Activated T-helper 17 cell treated with anti-CD3 and anti-CD28 coated beads, Interleukin-2, amount 50 U/mL, for 72 hours (primary cell): ENCODE data around the gene FTO. TPM values are rescaled to one million over a fixed set of nuclear protein-coding genes. Genes with fewer than 3 reads are reported as not detected.
"Not testable (repeated sequence)": the region's sequence is repeated elsewhere in the genome, so short reads cannot be mapped to it uniquely, and the experiment has no call there.

Source experiments
- ATAC-seq: fragments of 150-1000 bp; cut with Tn5 transposase; replicated peaks from 2 replicates; pipeline ENCODE4 v1.10.0; 2021; ENCODE audit warnings: mild to moderate bottlenecking, moderate library complexity
- H3K27ac Mint-ChIP-seq: one replicate; pipeline ENCODE4 v1.8.0; 2022; ENCODE audit warnings: mixed read lengths
- H3K27me3 Mint-ChIP-seq: one replicate; pipeline ENCODE4 v1.8.0; 2022; ENCODE audit warnings: mixed read lengths
- H3K36me3 Mint-ChIP-seq: one replicate; pipeline ENCODE4 v1.8.0; 2022; ENCODE audit warnings: low read depth, mild to moderate bottlenecking, mixed read lengths
- H3K4me1 Mint-ChIP-seq: one replicate; pipeline ENCODE4 v1.8.0; 2022; ENCODE audit warnings: mixed read lengths
- H3K4me3 Mint-ChIP-seq: one replicate; pipeline ENCODE4 v1.8.0; 2022; ENCODE audit warnings: mild to moderate bottlenecking, mixed read lengths
- H3K9me3 Mint-ChIP-seq: one replicate; pipeline ENCODE4 v1.8.0; 2022; ENCODE audit warnings: mixed read lengths
- total RNA-seq, 2 donors: library from RNA; stranded (reverse); gene quantifications; one replicate each; pipeline ENCODE4 v1.2.3, GENCODE V29; 2022

FTO gene
- total RNA-seq = 10 to 100 TPM; 50.0 to 54.1 TPM

- Mint-ChIP-seq H3K36me3 (peaks cover 6% of the 10 kb centered on the region), H3K4me3 (peak within 1 kb of the TSS; percentile 92), H3K27ac (peak within 1 kb of the TSS; percentile 93), H3K9me3 (no peaks in the 10 kb centered on the region), H3K4me1 (peaks cover 17% of the 10 kb centered on the region), H3K27me3 (no peaks in the 10 kb centered on the region)
- ATAC-seq = peak; percentile 97
Observed at GRCh38 chr16:53703590-53704444, at the start of gene FTO, which contains the start of gene RPGRIP1L. TSS of gene FTO (plus strand) at chr16:53704156. TSS of gene RPGRIP1L (minus strand) at chr16:53703859. CDS start at chr16:53700723, 3,136 bp downstream.

DNA sequence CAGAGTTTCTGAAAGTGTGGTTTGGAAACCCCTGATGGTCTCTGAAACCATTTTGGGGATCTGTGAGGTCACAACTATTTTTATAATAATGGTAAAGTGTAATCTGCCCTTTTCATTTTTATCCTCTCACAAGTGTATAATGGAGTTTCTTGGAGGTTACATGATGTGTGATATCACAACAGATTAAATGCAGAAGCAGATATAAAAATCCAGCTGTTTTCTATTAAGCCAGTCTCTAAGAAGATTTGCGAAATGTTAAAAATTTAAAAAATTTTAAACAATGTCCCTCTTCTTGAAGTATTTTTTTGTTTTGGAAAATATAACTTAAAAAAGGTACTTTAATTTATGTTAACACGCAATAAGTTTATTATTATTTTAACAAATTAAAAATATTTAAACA, 49.0 kb upstream of the FTO start:
- Mint-ChIP-seq H3K4me1 (no peaks in the 10 kb centered on the region), H3K36me3 (peaks cover 19% of the 10 kb centered on the region), H3K27me3 (no peaks in the 10 kb centered on the region), H3K27ac (no peak overlapping the region), H3K4me3 (no peak overlapping the region), H3K9me3 (no peaks in the 10 kb centered on the region)
- ATAC-seq = no peak

GRCh38 chr16:53662072-53662471, 41.9 kb upstream of the FTO start:
- H3K4me1 Mint-ChIP-seq = peaks cover 13% of the 10 kb centered on the region
- no peaks in the 10 kb centered on the region for H3K27me3 Mint-ChIP-seq
- no peaks in the 10 kb centered on the region for H3K36me3 Mint-ChIP-seq
- no peak overlapping the region for H3K4me3 Mint-ChIP-seq
- no peak overlapping the region for H3K27ac Mint-ChIP-seq
- ATAC-seq = no peak
- no peaks in the 10 kb centered on the region for H3K9me3 Mint-ChIP-seq

GRCh38 chr16:53664724-53665345, 39.1 kb upstream of the FTO start:
- H3K27me3 Mint-ChIP-seq = no peaks in the 10 kb centered on the region
- H3K9me3 Mint-ChIP-seq = no peaks in the 10 kb centered on the region
- ATAC-seq = peak; percentile 99
- peak overlapping the region; percentile 64 for H3K4me3 Mint-ChIP-seq
- peaks cover 13% of the 10 kb centered on the region for H3K4me1 Mint-ChIP-seq
- peak overlapping the region; percentile 79 for H3K27ac Mint-ChIP-seq
- no peaks in the 10 kb centered on the region for H3K36me3 Mint-ChIP-seq

- Mint-ChIP-seq H3K9me3 (no peaks in the 10 kb centered on the region), H3K36me3 (no peaks in the 10 kb centered on the region), H3K27me3 (no peaks in the 10 kb centered on the region), H3K4me3 (no peak overlapping the region), H3K4me1 (peaks cover 13% of the 10 kb centered on the region), H3K27ac (no peak overlapping the region)
- no peak for ATAC-seq
Observed at GRCh38 chr16:53666786-53667415, 37.1 kb upstream of the FTO start.

DNA sequence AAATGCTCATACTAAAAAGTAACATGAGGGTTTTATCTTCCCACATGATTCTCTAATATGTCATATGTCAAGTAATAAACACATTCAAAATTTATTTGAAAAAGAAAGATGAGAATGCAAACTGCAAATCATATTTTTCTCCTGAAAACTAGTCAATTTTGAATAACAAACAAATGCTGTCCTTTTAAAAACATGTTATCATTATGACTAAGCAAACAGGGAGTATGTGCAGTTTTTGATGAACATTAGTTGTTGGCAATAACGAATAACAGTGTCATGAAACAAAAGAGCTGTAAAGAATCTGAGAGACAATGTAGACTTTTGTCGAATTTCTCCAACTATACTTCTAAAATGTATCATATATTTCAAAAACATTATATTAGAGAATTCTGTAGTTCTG, 35.1 kb upstream of the FTO start:
- peaks cover 13% of the 10 kb centered on the region for H3K4me1 Mint-ChIP-seq
- H3K9me3 Mint-ChIP-seq = no peaks in the 10 kb centered on the region
- no peak overlapping the region for H3K27ac Mint-ChIP-seq
- no peaks in the 10 kb centered on the region for H3K36me3 Mint-ChIP-seq
- H3K4me3 Mint-ChIP-seq = no peak overlapping the region
- no peaks in the 10 kb centered on the region for H3K27me3 Mint-ChIP-seq
- no peak for ATAC-seq

DNA sequence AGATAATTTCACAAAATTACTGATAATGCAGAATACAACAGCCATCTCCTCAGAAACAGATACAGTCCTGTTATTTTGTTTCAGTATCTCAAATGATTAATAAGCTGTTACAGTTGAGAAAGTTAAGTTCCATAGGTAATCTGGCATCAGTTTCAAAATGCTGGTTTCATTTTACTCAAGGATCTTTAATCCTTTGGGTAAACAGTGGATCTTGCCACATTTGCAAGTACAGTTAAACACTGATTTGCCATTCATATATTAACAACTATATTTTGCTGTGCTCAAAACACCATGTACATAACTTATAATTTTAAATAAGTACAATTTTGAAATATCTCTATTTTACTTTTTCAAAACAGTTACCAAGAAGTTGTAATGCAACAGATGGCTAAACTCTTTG, 31.5 kb upstream of the FTO start:
- Mint-ChIP-seq H3K4me3 (no peak overlapping the region), H3K36me3 (no peaks in the 10 kb centered on the region), H3K9me3 (no peaks in the 10 kb centered on the region), H3K27ac (no peak overlapping the region), H3K4me1 (no peaks in the 10 kb centered on the region), H3K27me3 (no peaks in the 10 kb centered on the region)
- ATAC-seq = no peak

DNA sequence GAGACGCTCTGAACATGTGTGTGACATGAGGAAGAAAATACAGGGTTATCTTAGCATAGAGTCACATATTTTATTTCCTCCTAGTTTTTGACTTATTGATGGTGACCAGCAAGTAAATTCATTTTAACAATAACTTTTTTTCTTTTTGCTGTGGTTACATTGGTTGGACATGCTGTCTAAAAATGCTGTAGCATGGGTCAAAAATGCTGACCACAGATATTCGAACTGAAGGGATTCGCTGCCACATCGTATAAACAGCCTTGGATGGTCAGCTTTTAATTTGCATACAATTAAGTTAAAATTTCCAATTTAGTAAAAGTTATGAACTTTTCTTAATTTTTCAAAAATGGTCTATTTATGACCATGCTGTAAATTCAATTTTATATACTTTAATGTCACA, 30.8 kb upstream of the FTO start:
- no peak for ATAC-seq
- H3K9me3 Mint-ChIP-seq = no peaks in the 10 kb centered on the region
- H3K4me1 Mint-ChIP-seq = no peaks in the 10 kb centered on the region
- H3K4me3 Mint-ChIP-seq = no peak overlapping the region
- no peaks in the 10 kb centered on the region for H3K36me3 Mint-ChIP-seq
- no peak overlapping the region for H3K27ac Mint-ChIP-seq
- no peaks in the 10 kb centered on the region for H3K27me3 Mint-ChIP-seq

DNA sequence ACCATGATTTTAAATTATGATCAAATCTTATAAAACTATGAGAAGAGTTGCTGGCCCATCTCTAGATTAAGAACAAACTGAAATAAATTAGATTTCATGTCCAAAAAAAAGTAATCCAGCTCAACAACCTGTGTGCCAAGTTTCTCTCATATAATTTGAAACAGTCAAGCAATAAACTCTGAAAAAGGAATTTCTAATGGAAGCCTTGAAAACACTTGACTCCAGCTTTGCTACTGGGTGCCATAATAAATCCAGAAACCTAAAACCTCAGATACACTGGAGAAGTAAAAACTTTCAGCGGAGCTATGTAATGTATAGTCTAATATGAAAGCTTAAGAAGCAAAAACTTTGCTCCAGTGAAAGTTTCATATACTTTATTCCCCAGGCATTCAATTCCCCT, 25.8 kb upstream of the FTO start:
- Mint-ChIP-seq H3K36me3 (peaks cover 7% of the 10 kb centered on the region), H3K4me3 (no peak overlapping the region), H3K27me3 (no peaks in the 10 kb centered on the region), H3K9me3 (no peaks in the 10 kb centered on the region), H3K27ac (no peak overlapping the region), H3K4me1 (peaks cover 4% of the 10 kb centered on the region)
- ATAC-seq = no peak

DNA sequence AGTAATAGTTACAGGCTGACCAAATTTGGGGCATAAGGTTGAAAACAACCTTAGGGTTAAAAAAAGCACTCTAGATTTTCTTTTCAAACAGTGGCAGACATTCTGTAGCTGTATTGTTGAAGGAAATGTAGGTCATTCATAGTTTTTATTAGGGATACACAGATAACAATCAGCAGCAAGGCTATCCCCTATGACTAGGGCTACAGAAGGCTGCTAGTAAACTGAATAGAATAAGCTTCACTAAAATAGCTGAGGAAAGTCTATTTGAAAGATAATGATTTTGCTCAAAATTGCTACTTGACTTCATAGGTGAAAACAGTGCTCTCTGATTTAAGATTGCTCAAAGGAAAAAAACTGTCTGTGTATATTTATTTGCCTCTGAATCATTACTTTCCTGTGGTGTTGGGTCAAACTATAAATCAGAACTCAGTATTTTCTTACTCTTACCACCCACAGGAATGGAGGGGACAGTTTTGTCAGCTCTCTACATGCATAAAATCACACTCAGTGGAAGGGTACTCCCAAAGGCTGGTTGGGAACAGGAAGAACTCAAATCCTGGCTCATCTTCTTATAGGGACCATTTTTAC, 25.1 kb upstream of the FTO start:
- Mint-ChIP-seq H3K4me1 (peaks cover 4% of the 10 kb centered on the region), H3K27ac (no peak overlapping the region), H3K27me3 (no peaks in the 10 kb centered on the region), H3K9me3 (no peaks in the 10 kb centered on the region), H3K4me3 (no peak overlapping the region), H3K36me3 (peaks cover 14% of the 10 kb centered on the region)
- ATAC-seq = peak; percentile 46

- peaks cover 27% of the 10 kb centered on the region for H3K36me3 Mint-ChIP-seq
- no peaks in the 10 kb centered on the region for H3K27me3 Mint-ChIP-seq
- H3K27ac Mint-ChIP-seq = no peak overlapping the region
- peaks cover 4% of the 10 kb centered on the region for H3K4me1 Mint-ChIP-seq
- no peak for ATAC-seq
- H3K9me3 Mint-ChIP-seq = no peaks in the 10 kb centered on the region
- H3K4me3 Mint-ChIP-seq = no peak overlapping the region
Observed at GRCh38 chr16:53680756-53681155, 23.2 kb upstream of the FTO start.

- Mint-ChIP-seq H3K9me3 (no peaks in the 10 kb centered on the region), H3K4me1 (peaks cover 4% of the 10 kb centered on the region), H3K27me3 (no peaks in the 10 kb centered on the region), H3K36me3 (peaks cover 33% of the 10 kb centered on the region), H3K27ac (no peak overlapping the region), H3K4me3 (no peak overlapping the region)
- no peak for ATAC-seq
Observed at GRCh38 chr16:53681354-53681753, 22.6 kb upstream of the FTO start.

GRCh38 chr16:53685334-53685733, 18.6 kb upstream of the FTO start:
- H3K36me3 Mint-ChIP-seq = peaks cover 35% of the 10 kb centered on the region
- not testable (repeated sequence) for H3K4me1 Mint-ChIP-seq, ATAC-seq, H3K9me3 Mint-ChIP-seq, H3K27ac Mint-ChIP-seq, H3K27me3 Mint-ChIP-seq, H3K4me3 Mint-ChIP-seq

DNA sequence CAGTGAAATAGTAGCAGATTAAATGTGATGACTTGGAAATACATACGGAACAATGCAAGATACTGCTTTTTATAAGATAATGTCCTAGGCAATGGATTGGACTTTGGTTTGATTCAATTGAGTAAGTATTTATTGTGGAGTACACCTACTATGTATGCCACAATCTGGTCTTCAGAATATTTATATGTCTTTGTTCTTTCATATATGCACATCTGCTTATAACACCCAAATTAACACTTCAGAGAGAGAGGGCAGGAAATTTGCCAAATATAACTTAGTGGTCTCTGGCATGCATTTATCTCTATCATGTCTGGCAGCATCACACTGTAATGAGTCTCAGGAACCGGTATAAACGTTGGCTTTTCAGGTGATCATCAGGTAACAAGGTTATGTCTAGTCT, 17.2 kb upstream of the FTO start:
- no peak overlapping the region for H3K27ac Mint-ChIP-seq
- no peak overlapping the region for H3K4me3 Mint-ChIP-seq
- peaks cover 30% of the 10 kb centered on the region for H3K36me3 Mint-ChIP-seq
- no peaks in the 10 kb centered on the region for H3K4me1 Mint-ChIP-seq
- no peaks in the 10 kb centered on the region for H3K9me3 Mint-ChIP-seq
- H3K27me3 Mint-ChIP-seq = no peaks in the 10 kb centered on the region
- no peak for ATAC-seq
